Common myeloid progenitor, CD34-positive (primary cell): Measurements from ENCODE around the gene FUZ.

Experiments used
- CTCF ChIA-PET: fragments of 350-600 bp; sonication (Branson Sonifier 250); formaldehyde crosslinking; loops from one replicate; lab custom pipeline; 2021; ENCODE audit warnings: antibody characterized with exemption; lab: Charles Lee
- POLR2A ChIA-PET: fragments of 350-600 bp; sonication (Branson Sonifier 250); formaldehyde crosslinking; loops from one replicate; lab custom pipeline; 2021; ENCODE audit warnings: antibody characterized with exemption; lab: Charles Lee
- DNase-seq, 3 donors: peaks; one replicate each; pipeline versions ENCODE4 v3.0.0 to v3.0.0-alpha.2; 2013
- H3K27ac ChIP-seq, 2 experiments: 1 replicate in 1 of 2; 2 replicates in 1 of 2; pipeline ENCODE4 v1.7.0; 2013; ENCODE audit warnings: inconsistent platforms in 2 of 2, low read length in 2 of 2, mild to moderate bottlenecking in 2 of 2, low read depth in 1 of 2, moderate library complexity in 1 of 2; ENCODE audit not compliant: severe bottlenecking in 2 of 2, insufficient read depth in 1 of 2, poor library complexity in 1 of 2
- H3K27me3 ChIP-seq, 5 experiments: replicated peaks in 2 of 5; 1 replicate in 3 of 5; 2 replicates in 2 of 5; pipeline versions ENCODE4 v1.6.1 to v1.7.0; 2013; ENCODE audit warnings: low read length in 4 of 5, mild to moderate bottlenecking in 2 of 5, moderate library complexity in 2 of 5, inconsistent platforms in 1 of 5; ENCODE audit not compliant: insufficient read depth in 5 of 5, control insufficient read depth in 4 of 5
- H3K36me3 ChIP-seq, 4 experiments: 1 replicate in 2 of 4; 2 replicates in 2 of 4; pipeline versions ENCODE4 v1.6.1 to v1.7.0; 2013; ENCODE audit warnings: low read length in 3 of 4, control low read depth in 1 of 4, mild to moderate bottlenecking in 1 of 4; ENCODE audit not compliant: control insufficient read depth in 4 of 4, insufficient read depth in 4 of 4
- H3K4me1 ChIP-seq, 4 experiments: 1 replicate in 3 of 4; 2 replicates in 1 of 4; pipeline versions ENCODE4 v1.6.1 to v1.7.1; 2013; ENCODE audit warnings: low read length in 3 of 4, mild to moderate bottlenecking in 3 of 4, control low read depth in 1 of 4, inconsistent platforms in 1 of 4, moderate library complexity in 1 of 4; ENCODE audit not compliant: control insufficient read depth in 4 of 4, insufficient read depth in 4 of 4; ENCODE audit errors: control extremely low read depth in 1 of 4
- H3K4me3 ChIP-seq, 7 experiments: 1 replicate in 4 of 7; 2 replicates in 3 of 7; pipeline versions ENCODE4 v1.5.1 to v1.7.0; 2013; ENCODE audit warnings: mild to moderate bottlenecking in 7 of 7, low read length in 6 of 7, moderate library complexity in 6 of 7, inconsistent platforms in 2 of 7, low read depth in 2 of 7, control low read depth in 1 of 7; ENCODE audit not compliant: insufficient read depth in 4 of 7, control insufficient read depth in 1 of 7; ENCODE audit errors: extremely low read depth in 1 of 7
- H3K9me3 ChIP-seq, 5 experiments: 1 replicate in 4 of 5; 2 replicates in 1 of 5; pipeline versions ENCODE4 v1.6.1 to v1.7.1; 2013; ENCODE audit warnings: low read length in 4 of 5, mild to moderate bottlenecking in 2 of 5, inconsistent platforms in 1 of 5, low read depth in 1 of 5, moderate library complexity in 1 of 5; ENCODE audit not compliant: control insufficient read depth in 4 of 5, insufficient read depth in 2 of 5; ENCODE audit errors: control extremely low read depth in 1 of 5
- WGBS: methylation state at CpG from one replicate; pipeline ENCODE4 v1.1.5; 2013; ENCODE audit not compliant: insufficient coverage; 5-methylcytosine and 5-hydroxymethylcytosine counted together

Gene FUZ

GRCh38 chr19:49780861-49781260, 32.2 kb downstream of the FUZ start:
- H3K27ac ChIP-seq: peak overlapping the region; percentile 9 to 25
- H3K4me3 ChIP-seq: no peak overlapping the region
- 94% methylated on average over 8 of the region's 8 CpGs for WGBS
- no peak for DNase-seq
- peaks cover 0 to 12% (median 1%) of the 10 kb centered on the region in 4 experiments for H3K4me1 ChIP-seq
- CTCF ChIA-PET: no interaction called here
- POLR2A ChIA-PET: no interaction called here
- no peaks in the 10 kb centered on the region for H3K27me3 ChIP-seq
- H3K9me3 ChIP-seq: peaks cover 0 to 5% (median 0%) of the 10 kb centered on the region in 5 experiments
- H3K36me3 ChIP-seq: peaks cover 10 to 37% (median 23%) of the 10 kb centered on the region in 4 experiments

DNA sequence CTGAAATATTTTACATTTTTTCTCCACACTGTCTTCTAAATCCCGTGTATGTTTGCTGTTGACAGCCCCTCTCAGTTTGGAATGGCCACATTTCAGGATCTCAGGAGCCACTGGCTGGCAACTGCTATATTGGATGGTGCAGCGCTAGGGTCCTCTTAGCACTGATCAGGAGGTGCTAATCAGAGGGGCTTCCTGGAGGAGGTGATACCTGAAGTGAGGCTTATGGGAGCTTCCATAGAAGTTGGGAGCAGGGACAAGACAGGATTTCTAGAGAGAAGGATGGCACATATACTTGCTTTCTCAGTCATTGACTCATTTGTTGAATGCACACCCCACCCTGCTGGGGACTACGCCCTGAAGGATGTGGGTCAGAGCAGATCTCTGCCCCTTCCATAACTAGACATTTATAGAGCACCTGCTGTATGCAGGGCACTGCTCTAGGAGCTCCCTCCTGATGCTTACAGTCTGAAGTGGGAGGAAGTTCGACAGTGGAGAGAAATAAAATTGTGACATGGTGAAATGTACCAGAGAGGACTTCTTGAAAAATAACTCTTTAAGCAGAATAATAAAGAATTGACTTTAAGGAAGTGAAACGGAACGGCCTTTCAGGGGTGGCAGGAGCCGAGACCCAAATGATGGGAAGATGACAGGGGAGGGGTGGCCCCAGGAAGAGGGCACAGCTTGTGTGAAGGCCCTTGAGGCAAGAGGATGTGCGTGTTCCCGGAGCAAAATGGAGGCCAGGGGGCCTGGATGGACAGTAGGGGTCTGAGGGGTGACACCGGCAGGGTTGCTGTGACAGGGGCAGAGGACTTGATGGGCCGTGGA, 33.1 kb downstream of the FUZ start:
- H3K9me3 ChIP-seq: peaks cover 0 to 5% (median 0%) of the 10 kb centered on the region in 5 experiments
- DNase-seq: no peak
- ChIA-PET CTCF (no interaction called here), POLR2A (no interaction called here)
- 94% methylated on average over 10 of the region's 11 CpGs for WGBS
- H3K27me3 ChIP-seq: no peaks in the 10 kb centered on the region
- H3K36me3 ChIP-seq: peaks cover 10 to 33% (median 20%) of the 10 kb centered on the region in 4 experiments
- H3K27ac ChIP-seq: no peak overlapping the region
- peaks cover 0 to 12% (median 1%) of the 10 kb centered on the region in 4 experiments for H3K4me1 ChIP-seq
- H3K4me3 ChIP-seq: no peak overlapping the region

DNA sequence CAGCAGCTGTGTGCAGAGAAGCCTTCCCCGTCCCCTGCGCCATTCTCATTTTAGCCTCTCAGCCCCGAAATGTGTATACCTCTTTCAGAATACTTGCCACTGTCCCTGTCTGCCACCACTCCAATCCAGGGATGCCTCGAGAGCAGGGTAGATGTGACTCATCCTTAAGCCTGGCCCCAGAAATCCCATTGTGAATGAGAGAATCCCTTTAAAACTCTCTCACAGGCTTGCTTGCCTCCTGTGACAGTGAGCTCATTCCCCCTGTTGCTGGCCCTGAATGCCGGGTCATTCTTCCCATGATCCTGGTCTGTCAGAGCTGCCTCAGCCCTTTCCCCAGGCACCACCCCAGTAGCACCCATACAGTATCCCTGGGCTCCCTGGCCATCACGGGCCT, 36.7 kb downstream of the FUZ start:
- H3K4me3 ChIP-seq: no peak overlapping the region
- peaks cover 0 to 30% (median 7%) of the 10 kb centered on the region in 4 experiments for H3K36me3 ChIP-seq
- POLR2A ChIA-PET: no interaction called here
- H3K27ac ChIP-seq: no peak overlapping the region
- DNase-seq: no peak
- H3K9me3 ChIP-seq: no peaks in the 10 kb centered on the region
- CTCF ChIA-PET: no interaction called here
- 98% methylated on average over 6 of the region's 6 CpGs for WGBS
- H3K4me1 ChIP-seq: peaks cover 0 to 7% (median 1%) of the 10 kb centered on the region in 4 experiments
- H3K27me3 ChIP-seq: no peaks in the 10 kb centered on the region

DNA sequence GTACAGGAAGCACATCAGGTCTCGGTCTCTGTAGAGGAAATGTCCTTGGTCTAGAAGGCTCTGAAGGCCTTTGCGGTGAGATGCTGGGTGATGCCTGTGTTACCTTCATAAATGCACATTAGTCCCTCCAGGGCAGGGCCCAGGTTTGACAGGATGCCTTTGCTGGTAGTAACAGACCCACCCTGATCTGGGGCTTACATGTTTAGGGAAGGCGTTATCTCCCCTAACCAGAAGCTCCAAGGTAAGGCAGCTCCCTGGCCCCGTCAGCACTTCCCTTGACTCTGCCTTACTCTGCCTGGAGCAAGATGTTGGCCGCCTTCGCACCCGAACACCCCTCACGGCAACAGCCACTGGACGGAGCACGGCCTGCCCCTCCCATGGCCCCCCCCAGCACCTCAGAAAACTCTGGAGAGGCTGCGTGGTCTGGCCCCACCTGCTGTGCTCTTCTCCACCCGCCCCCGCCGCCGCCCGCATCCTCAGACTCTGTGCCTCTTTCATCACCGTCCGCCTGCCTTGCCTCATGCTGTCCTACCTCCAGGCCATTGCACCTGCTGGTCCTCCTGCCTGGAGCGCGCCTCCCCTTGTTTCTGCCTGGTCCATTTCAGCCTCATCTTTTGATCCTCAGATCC, 37.2 kb downstream of the FUZ start:
- H3K36me3 ChIP-seq: peaks cover 0 to 30% (median 7%) of the 10 kb centered on the region in 4 experiments
- H3K4me1 ChIP-seq: peaks cover 0 to 2% (median under 1%) of the 10 kb centered on the region in 4 experiments
- no peak overlapping the region for H3K4me3 ChIP-seq
- no peak overlapping the region for H3K27ac ChIP-seq
- 95% methylated on average over 19 of the region's 20 CpGs for WGBS
- DNase-seq: peak in 1 of 3 donors; percentile 30
- no peaks in the 10 kb centered on the region for H3K27me3 ChIP-seq
- CTCF ChIA-PET: no interaction called here
- no peaks in the 10 kb centered on the region for H3K9me3 ChIP-seq
- POLR2A ChIA-PET: no interaction called here

DNA sequence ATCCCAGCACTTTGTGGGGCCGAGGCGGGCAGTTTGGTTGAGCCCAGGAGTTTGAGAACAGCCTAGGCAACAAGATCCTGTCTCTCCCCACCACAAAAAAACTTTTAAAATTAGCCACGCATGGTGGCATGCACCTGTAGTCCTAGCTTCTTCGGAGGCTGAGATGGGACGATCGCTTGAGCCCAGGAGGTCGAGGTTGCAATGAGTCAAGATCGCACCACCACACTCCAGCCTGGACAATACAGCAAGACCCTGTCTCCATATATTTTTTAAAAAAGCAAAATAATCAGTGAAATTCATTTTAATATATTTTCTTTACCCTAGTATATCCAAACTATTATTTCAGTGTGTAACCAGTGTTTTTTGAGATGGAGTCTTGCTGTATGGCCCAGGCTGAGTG, 38.1 kb downstream of the FUZ start:
- Histone ChIP-seq H3K27ac (no peak overlapping the region), H3K36me3 (peaks cover 0 to 36% (median 7%) of the 10 kb centered on the region in 4 experiments), H3K4me3 (no peak overlapping the region), H3K4me1 (peaks cover 0 to 2% (median 0%) of the 10 kb centered on the region in 4 experiments), H3K9me3 (no peaks in the 10 kb centered on the region), H3K27me3 (no peaks in the 10 kb centered on the region)
- CTCF ChIA-PET: no interaction called here
- DNase-seq: no peak
- POLR2A ChIA-PET: no interaction called here
- WGBS: 97% methylated on average over 6 of the region's 8 CpGs

DNA sequence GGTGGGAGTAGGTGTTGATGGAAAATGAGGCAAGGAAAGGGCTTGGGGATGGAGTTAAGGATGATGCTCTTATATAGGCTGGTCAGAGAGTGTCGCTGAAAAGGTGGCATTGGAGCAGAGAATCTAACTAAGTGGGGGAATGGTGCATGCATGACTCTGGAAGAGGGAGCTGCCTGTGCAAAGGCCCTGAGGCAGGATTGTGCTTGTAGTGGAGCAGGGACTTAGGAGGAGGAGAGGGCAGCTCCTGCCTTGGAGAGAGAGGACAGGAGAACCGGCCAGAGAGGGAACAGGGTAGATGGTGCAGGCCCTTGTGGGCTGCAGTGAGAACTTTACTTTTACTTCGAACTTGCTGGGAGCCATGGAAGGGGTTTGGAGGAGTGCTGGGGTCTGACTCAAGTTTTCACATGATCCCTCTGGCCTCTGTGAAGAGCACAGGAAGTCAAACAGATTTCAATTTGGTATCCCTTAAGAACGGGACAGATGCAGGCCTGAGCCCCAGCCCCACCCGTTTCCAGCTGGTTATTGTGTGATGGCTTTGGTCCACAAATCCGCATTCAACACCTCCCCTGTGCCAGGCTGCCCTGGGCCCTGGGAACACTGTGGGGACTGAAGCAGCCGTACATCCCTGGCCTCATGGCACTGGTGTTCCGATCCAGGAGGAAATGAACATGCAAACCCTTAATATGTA, 39.3 kb downstream of the FUZ start:
- CTCF ChIA-PET: no interaction called here
- WGBS: 91% methylated on average over 8 of the region's 8 CpGs
- Histone ChIP-seq H3K27me3 (no peaks in the 10 kb centered on the region), H3K36me3 (peaks cover 0 to 32% (median 10%) of the 10 kb centered on the region in 4 experiments), H3K27ac (peak overlapping the region in 1 of 2 experiments; percentile 52), H3K9me3 (no peaks in the 10 kb centered on the region), H3K4me3 (no peak overlapping the region), H3K4me1 (no peaks in the 10 kb centered on the region)
- POLR2A ChIA-PET: no interaction called here
- no peak for DNase-seq
